ENCODE results near the gene PALM.
A peak's percentile ranks its signal among the peaks of the same experiment; 100 is the strongest.

Gene PALM

GRCh38 chr19:782185-782877 lies 73.6 kb downstream of the PALM start:
- H3K9me3 Mint-ChIP-seq: no peaks in the 10 kb centered on the region
- no peak for DNase-seq (ENCODE audit: low spot score in 2 of 2)
- H3K4me1 Mint-ChIP-seq: no peaks in the 10 kb centered on the region
- H3K4me3 Mint-ChIP-seq: no peak overlapping the region
- H3K27ac Mint-ChIP-seq (ENCODE audit: low read depth): no peak overlapping the region
- no peak for ATAC-seq (replicated peaks; ENCODE audit: extremely low read depth, poor library complexity, severe bottlenecking)
- H3K36me3 Mint-ChIP-seq (ENCODE audit: insufficient read depth): no peaks in the 10 kb centered on the region
- peaks cover 14% of the 10 kb centered on the region for H3K27me3 Mint-ChIP-seq

GRCh38 chr19:782878-783668 lies 74.3 kb downstream of the PALM start:
- no peaks in the 10 kb centered on the region for H3K9me3 Mint-ChIP-seq
- ATAC-seq (replicated peaks; ENCODE audit: extremely low read depth, poor library complexity, severe bottlenecking): no peak
- H3K27ac Mint-ChIP-seq (ENCODE audit: low read depth): no peak overlapping the region
- no peaks in the 10 kb centered on the region for H3K4me1 Mint-ChIP-seq
- peaks cover 1% of the 10 kb centered on the region for H3K36me3 Mint-ChIP-seq (ENCODE audit: insufficient read depth)
- no peak for DNase-seq (ENCODE audit: low spot score in 2 of 2)
- H3K27me3 Mint-ChIP-seq: peaks cover 14% of the 10 kb centered on the region
- no peak overlapping the region for H3K4me3 Mint-ChIP-seq

- ATAC-seq (replicated peaks; ENCODE audit: extremely low read depth, poor library complexity, severe bottlenecking) (no peak), DNase-seq (ENCODE audit: low spot score in 2 of 2) (no peak)
- Mint-ChIP-seq H3K36me3 (ENCODE audit: insufficient read depth) (peaks cover 1% of the 10 kb centered on the region), H3K27me3 (peaks cover 7% of the 10 kb centered on the region), H3K4me1 (no peaks in the 10 kb centered on the region), H3K27ac (ENCODE audit: low read depth) (no peak overlapping the region), H3K4me3 (no peak overlapping the region), H3K9me3 (no peaks in the 10 kb centered on the region)
Measured at GRCh38 chr19:784541-784940, 75.8 kb downstream of the PALM start.

- DNase-seq (ENCODE audit: low spot score in 2 of 2): no peak
- Mint-ChIP-seq H3K27me3 (no peaks in the 10 kb centered on the region), H3K36me3 (ENCODE audit: insufficient read depth) (peaks cover 1% of the 10 kb centered on the region), H3K4me3 (no peak overlapping the region), H3K27ac (ENCODE audit: low read depth) (no peak overlapping the region), H3K9me3 (no peaks in the 10 kb centered on the region), H3K4me1 (no peaks in the 10 kb centered on the region)
- ATAC-seq (replicated peaks; ENCODE audit: extremely low read depth, poor library complexity, severe bottlenecking): no peak
Measured at GRCh38 chr19:787536-787935, 78.8 kb downstream of the PALM start.

- H3K27me3 Mint-ChIP-seq: no peaks in the 10 kb centered on the region
- DNase-seq (ENCODE audit: low spot score in 2 of 2): no peak
- H3K27ac Mint-ChIP-seq (ENCODE audit: low read depth): no peak overlapping the region
- no peak overlapping the region for H3K4me3 Mint-ChIP-seq
- ATAC-seq (replicated peaks; ENCODE audit: extremely low read depth, poor library complexity, severe bottlenecking): no peak
- no peaks in the 10 kb centered on the region for H3K9me3 Mint-ChIP-seq
- H3K4me1 Mint-ChIP-seq: no peaks in the 10 kb centered on the region
- peaks cover 1% of the 10 kb centered on the region for H3K36me3 Mint-ChIP-seq (ENCODE audit: insufficient read depth)
Measured at GRCh38 chr19:788686-788982, 79.9 kb downstream of the PALM start.

GRCh38 chr19:788983-789700 lies 80.4 kb downstream of the PALM start:
- H3K27me3 Mint-ChIP-seq: no peaks in the 10 kb centered on the region
- H3K27ac Mint-ChIP-seq (ENCODE audit: low read depth): no peak overlapping the region
- DNase-seq (ENCODE audit: low spot score in 2 of 2): no peak
- H3K4me1 Mint-ChIP-seq: no peaks in the 10 kb centered on the region
- no peak overlapping the region for H3K4me3 Mint-ChIP-seq
- no peak for ATAC-seq (replicated peaks; ENCODE audit: extremely low read depth, poor library complexity, severe bottlenecking)
- H3K9me3 Mint-ChIP-seq: no peaks in the 10 kb centered on the region
- H3K36me3 Mint-ChIP-seq (ENCODE audit: insufficient read depth): peaks cover 1% of the 10 kb centered on the region

GRCh38 chr19:789701-790060 lies 80.9 kb downstream of the PALM start:
- no peak for DNase-seq (ENCODE audit: low spot score in 2 of 2)
- Mint-ChIP-seq H3K27ac (ENCODE audit: low read depth) (no peak overlapping the region), H3K9me3 (no peaks in the 10 kb centered on the region), H3K4me3 (no peak overlapping the region), H3K36me3 (ENCODE audit: insufficient read depth) (peaks cover 1% of the 10 kb centered on the region), H3K4me1 (no peaks in the 10 kb centered on the region), H3K27me3 (no peaks in the 10 kb centered on the region)
- ATAC-seq (replicated peaks; ENCODE audit: extremely low read depth, poor library complexity, severe bottlenecking): no peak

- Mint-ChIP-seq H3K9me3 (no peaks in the 10 kb centered on the region), H3K36me3 (ENCODE audit: insufficient read depth) (peaks cover 1% of the 10 kb centered on the region), H3K27ac (ENCODE audit: low read depth) (no peak overlapping the region), H3K4me1 (no peaks in the 10 kb centered on the region), H3K4me3 (no peak overlapping the region), H3K27me3 (no peaks in the 10 kb centered on the region)
- DNase-seq (ENCODE audit: low spot score in 2 of 2) (no peak), ATAC-seq (replicated peaks; ENCODE audit: extremely low read depth, poor library complexity, severe bottlenecking) (no peak)
Measured at GRCh38 chr19:791007-791566, 82.4 kb downstream of the PALM start.

GRCh38 chr19:791567-792305 lies 83.0 kb downstream of the PALM start:
- Mint-ChIP-seq H3K27ac (ENCODE audit: low read depth) (no peak overlapping the region), H3K4me1 (peaks cover 3% of the 10 kb centered on the region), H3K27me3 (no peaks in the 10 kb centered on the region), H3K36me3 (ENCODE audit: insufficient read depth) (peaks cover 1% of the 10 kb centered on the region), H3K9me3 (no peaks in the 10 kb centered on the region), H3K4me3 (no peak overlapping the region)
- no peak for DNase-seq (ENCODE audit: low spot score in 2 of 2)
- no peak for ATAC-seq (replicated peaks; ENCODE audit: extremely low read depth, poor library complexity, severe bottlenecking)

- peaks cover 5% of the 10 kb centered on the region for H3K36me3 Mint-ChIP-seq (ENCODE audit: insufficient read depth)
- no peak overlapping the region for H3K4me3 Mint-ChIP-seq
- no peak overlapping the region for H3K27ac Mint-ChIP-seq (ENCODE audit: low read depth)
- ATAC-seq (replicated peaks; ENCODE audit: extremely low read depth, poor library complexity, severe bottlenecking) (no peak), DNase-seq (ENCODE audit: low spot score in 2 of 2) (no peak)
- H3K9me3 Mint-ChIP-seq: no peaks in the 10 kb centered on the region
- peaks cover 5% of the 10 kb centered on the region for H3K4me1 Mint-ChIP-seq
- no peaks in the 10 kb centered on the region for H3K27me3 Mint-ChIP-seq
Measured at GRCh38 chr19:792306-792885, 83.7 kb downstream of the PALM start.

- H3K27ac Mint-ChIP-seq (ENCODE audit: low read depth): no peak overlapping the region
- peaks cover 11% of the 10 kb centered on the region for H3K36me3 Mint-ChIP-seq (ENCODE audit: insufficient read depth)
- ATAC-seq (replicated peaks; ENCODE audit: extremely low read depth, poor library complexity, severe bottlenecking) (no peak), DNase-seq (ENCODE audit: low spot score in 2 of 2) (no peak)
- peaks cover 6% of the 10 kb centered on the region for H3K4me1 Mint-ChIP-seq
- no peaks in the 10 kb centered on the region for H3K27me3 Mint-ChIP-seq
- H3K9me3 Mint-ChIP-seq: no peaks in the 10 kb centered on the region
- H3K4me3 Mint-ChIP-seq: no peak overlapping the region
Measured at GRCh38 chr19:793806-794205, 85.1 kb downstream of the PALM start.

- H3K27me3 Mint-ChIP-seq: no peaks in the 10 kb centered on the region
- H3K36me3 Mint-ChIP-seq (ENCODE audit: insufficient read depth): peaks cover 21% of the 10 kb centered on the region
- peak overlapping the region; percentile 23 for H3K4me3 Mint-ChIP-seq
- DNase-seq (ENCODE audit: low spot score in 2 of 2) (no peak), ATAC-seq (replicated peaks; ENCODE audit: extremely low read depth, poor library complexity, severe bottlenecking) (no peak)
- H3K4me1 Mint-ChIP-seq: peaks cover 20% of the 10 kb centered on the region
- no peak overlapping the region for H3K27ac Mint-ChIP-seq (ENCODE audit: low read depth)
- H3K9me3 Mint-ChIP-seq: no peaks in the 10 kb centered on the region
Measured at GRCh38 chr19:795073-795611, 86.4 kb downstream of the PALM start.
